Prostate gland (tissue), 2 donors: ENCODE data around the gene RCAN1.

Experiments used
- CTCF ChIP-seq, 4 experiments: fragments of 200-600 bp in 2 of 4; fragments of 450-650 bp in 2 of 4; sonication (generic) in 2 of 4; IDR thresholded peaks; 1 replicate in 3 of 4; 2 replicates in 1 of 4; pipeline ENCODE4 v1.5.1; 2016 to 2019; ENCODE audit warnings: antibody characterized with exemption in 4 of 4, mild to moderate bottlenecking in 2 of 4, moderate library complexity in 2 of 4
- POLR2A ChIP-seq: fragments of 450-650 bp; IDR thresholded peaks from one replicate; pipeline ENCODE4 v1.6.1; 2016; ENCODE audit warnings: antibody characterized with exemption, mild to moderate bottlenecking

DNA sequence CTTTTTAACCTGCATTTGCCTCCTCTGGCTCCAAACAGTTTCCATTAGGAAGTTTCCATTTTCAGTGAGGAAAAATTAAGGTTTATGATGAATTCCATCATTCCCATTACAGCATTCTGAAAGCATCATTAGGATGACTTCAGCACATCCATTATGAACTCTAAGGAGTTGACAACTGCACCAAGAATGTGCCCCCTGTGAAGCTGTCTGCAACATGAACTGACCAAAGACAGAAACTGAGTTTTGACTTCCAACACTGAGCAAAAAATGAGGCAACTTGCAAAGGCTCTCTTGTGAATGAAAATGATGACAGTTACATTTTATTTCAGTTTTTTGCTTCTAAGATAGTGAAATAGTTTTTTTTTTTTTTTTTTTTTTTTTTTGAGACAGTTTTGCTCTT is 84.7 kb downstream of the RCAN1 start:
- no peak for TF ChIP-seq CTCF (IDR thresholded peaks at IDR 0.05)
- no peak for TF ChIP-seq POLR2A
